Measurements from ENCODE around the gene OVCA2.

Gene OVCA2

DNA sequence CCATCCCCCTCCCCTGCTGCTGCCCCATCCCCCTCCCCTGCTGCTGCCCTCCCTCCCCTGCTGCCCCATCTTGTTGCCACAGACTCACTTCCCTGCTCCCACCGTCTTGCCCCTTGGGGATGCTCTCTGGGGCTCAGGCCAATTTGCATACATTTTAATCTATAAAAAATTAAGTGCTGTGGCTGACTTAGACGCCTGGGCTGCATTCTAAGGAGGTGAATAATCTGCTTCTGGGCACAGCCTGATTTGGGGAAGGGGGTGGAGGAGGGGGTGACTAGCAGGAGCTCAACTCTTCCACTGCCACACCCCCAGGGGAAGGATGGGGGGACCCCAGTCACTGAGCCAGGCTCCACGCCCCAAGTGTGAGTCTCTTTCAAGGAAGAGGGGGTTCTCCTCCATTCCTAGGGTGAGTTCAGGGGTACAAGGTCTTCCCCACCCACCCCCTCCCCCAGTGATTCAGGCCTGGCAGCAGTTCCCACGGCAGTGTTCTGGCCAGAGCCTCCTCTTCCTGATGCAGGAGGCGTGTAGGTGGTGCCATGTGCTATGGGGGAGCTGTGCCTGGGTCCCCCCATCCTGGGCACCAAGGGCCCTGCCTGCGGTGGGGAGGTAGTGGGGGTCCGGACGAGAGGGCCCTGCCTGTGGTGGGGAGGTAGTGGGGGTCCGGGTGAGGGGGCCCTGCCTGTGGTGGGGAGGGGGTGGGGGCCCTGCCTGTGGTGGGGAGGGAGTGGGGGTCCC lies 6.8 kb upstream of the OVCA2 start:
- DNase-seq (ENCODE audit: low spot score), result no peak

GRCh38 chr17:2035541-2036488 lies 6.0 kb upstream of the OVCA2 start:
- no peak for DNase-seq (ENCODE audit: low spot score)

- DNase-seq (ENCODE audit: low spot score), result no peak
Observed at GRCh38 chr17:2037155-2037554, 4.7 kb upstream of the OVCA2 start.

DNA sequence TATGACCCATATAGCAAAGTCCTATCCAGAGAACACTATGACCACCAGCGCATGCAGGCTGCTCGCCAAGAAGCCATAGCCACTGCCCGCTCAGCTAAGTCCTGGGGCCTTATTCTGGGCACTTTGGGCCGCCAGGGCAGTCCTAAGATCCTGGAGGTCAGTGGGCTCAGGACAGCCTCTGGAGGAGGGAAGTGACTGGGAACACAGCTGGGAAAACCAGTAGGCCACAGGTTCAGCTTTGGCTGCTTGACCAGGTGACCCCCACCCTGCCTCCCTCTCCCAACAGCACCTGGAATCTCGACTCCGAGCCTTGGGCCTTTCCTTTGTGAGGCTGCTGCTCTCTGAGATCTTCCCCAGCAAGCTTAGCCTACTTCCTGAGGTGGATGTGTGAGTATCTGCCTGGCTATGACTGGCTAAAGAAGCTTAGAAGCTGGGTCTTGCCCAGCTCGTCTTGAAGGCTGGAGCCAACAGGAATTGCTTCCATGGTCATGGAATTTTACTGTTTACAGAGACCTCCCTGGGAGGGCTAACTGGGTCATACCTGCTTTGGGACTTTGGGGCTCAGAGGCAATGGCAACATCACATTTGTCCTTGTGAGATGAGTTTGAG lies 1.5 kb upstream of the OVCA2 start:
- DNase-seq (ENCODE audit: low spot score), result no peak

- no peak for DNase-seq (ENCODE audit: low spot score)
Observed at GRCh38 chr17:2040942-2041560, 771 bp upstream of the OVCA2 start.

GRCh38 chr17:2042390-2042847 lies 597 bp downstream of the OVCA2 start:
- peak; percentile 43 for DNase-seq (ENCODE audit: low spot score)

DNA sequence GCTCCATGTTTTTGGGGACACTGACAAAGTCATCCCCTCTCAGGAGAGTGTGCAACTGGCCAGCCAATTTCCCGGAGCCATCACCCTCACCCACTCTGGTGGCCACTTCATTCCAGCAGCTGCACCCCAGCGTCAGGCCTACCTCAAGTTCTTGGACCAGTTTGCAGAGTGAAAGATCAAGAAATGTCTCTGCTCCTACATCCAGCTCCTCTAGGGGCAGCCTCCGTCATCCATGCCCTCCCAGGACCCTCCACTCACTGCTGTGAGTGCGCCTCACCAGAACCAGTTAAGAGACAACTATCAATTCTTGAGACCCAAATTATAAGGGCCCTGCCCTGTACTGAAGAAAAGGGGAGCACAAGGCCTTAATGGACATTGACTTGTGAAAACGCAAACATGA lies 1.1 kb downstream of the OVCA2 start:
- no peak for DNase-seq (ENCODE audit: low spot score)

DNA sequence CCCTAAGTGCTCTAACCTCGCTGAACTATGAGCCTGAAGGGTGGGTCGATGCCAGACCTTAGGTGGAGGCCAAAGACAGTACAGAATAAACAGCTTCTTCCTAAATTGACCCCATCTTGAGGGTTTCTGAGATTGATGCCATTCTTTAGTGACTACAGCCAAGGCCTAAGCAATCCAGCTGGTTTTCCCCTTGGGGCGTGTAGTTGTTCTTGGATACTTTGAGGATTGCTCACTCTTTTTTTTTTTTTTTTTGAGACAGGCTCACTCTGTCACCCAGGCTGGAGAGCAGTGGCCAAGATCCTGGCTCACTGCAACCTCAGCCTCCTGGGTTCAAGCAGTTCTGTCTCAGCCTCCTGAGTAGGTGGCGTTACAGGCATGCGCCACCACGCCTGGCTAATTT lies 2.0 kb downstream of the OVCA2 start:
- DNase-seq (ENCODE audit: low spot score), result no peak

DNA sequence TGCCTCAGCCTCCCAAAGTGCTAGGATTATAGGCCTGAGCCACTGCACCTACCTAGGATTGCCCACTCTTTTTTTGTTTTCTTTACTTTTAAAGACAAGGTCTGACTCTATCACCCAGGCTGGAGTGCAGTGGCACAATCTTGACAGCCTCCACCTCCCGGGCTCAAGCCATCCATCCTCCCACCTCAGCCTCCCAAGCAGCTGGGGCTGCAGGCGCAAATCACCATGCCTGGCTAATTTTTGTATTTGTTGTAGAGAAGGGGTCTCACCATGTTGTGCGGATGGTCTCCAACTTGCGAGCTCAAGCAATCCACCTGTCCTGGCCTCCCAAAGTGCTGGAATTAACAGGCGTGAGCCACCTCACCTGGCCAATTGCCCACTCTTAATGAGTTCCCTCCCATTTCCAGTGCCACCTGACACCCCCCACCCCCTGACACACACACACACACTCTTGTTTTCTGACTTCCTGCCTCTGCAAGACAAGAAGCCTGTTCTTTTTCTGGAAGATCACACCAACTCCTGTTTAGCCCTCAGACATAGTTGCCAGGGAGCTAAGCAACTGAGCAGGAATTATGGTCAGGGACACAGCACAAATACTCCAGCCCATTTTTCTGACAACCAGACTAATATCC lies 2.6 kb downstream of the OVCA2 start:
- DNase-seq (ENCODE audit: low spot score), result no peak

GRCh38 chr17:2047590-2047989 lies 5.8 kb downstream of the OVCA2 start:
- no peak for DNase-seq (ENCODE audit: low spot score)

DNA sequence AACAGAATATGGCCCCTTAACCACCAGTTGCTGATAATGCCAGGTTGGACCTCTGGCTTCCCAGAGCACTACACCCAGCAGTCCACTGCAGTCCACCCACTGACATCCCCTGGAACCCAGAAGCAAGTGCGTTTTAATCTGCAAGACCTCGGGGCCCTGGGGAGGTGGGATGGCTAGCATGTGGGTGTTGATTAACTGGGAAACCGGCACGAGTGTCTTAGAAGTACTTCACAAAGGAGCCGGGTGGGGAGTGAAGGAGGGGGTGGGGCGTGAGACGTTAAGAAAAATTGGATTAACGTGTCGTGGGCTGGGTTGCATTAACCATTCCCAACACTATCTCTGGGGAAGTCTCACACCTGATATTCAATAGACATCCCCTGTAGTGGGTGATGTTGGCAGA lies 7.0 kb downstream of the OVCA2 start:
- DNase-seq (ENCODE audit: low spot score), result no peak

- DNase-seq (ENCODE audit: low spot score), result peak; percentile 75
Observed at GRCh38 chr17:2049333-2050299, 7.8 kb downstream of the OVCA2 start.

DNA sequence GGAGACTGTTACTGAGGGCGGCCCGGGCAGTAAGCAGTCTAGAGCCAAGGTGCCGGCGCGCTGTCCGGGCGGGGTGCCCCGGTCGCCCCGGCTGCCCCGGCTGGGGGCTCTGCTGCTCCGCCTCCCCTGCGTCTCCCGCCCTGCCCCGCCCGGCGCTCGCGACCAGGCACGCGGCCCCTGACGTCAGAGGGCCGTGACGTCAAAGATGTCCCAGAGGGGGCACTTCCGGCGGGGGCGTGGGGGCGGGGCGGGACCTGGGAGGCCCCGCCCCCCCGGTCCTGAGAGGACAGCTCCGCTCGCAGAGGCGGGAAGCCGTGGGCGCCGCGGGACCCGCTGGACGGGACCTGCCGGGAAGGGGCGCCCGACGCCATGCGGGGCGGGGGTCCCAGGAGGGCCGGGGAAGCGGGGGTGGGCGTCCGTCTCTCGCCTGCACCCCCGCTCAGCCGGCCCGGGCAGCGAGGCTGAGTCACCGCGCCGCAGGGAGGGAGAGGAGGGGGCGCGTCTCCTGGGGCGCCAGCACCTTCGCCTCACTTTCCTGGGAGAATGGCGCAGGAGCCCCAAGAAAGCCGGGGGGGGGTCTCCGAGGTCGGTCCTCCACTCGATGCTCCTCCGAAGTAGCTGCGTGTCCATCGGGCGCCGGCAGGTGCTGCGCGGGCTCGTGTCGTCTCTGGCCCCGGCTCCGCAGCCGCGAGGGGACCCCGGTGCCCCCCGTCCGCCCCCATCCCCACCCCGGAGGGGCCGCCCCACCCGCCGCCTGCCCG lies 8.7 kb downstream of the OVCA2 start:
- no peak for DNase-seq (ENCODE audit: low spot score)

DNA sequence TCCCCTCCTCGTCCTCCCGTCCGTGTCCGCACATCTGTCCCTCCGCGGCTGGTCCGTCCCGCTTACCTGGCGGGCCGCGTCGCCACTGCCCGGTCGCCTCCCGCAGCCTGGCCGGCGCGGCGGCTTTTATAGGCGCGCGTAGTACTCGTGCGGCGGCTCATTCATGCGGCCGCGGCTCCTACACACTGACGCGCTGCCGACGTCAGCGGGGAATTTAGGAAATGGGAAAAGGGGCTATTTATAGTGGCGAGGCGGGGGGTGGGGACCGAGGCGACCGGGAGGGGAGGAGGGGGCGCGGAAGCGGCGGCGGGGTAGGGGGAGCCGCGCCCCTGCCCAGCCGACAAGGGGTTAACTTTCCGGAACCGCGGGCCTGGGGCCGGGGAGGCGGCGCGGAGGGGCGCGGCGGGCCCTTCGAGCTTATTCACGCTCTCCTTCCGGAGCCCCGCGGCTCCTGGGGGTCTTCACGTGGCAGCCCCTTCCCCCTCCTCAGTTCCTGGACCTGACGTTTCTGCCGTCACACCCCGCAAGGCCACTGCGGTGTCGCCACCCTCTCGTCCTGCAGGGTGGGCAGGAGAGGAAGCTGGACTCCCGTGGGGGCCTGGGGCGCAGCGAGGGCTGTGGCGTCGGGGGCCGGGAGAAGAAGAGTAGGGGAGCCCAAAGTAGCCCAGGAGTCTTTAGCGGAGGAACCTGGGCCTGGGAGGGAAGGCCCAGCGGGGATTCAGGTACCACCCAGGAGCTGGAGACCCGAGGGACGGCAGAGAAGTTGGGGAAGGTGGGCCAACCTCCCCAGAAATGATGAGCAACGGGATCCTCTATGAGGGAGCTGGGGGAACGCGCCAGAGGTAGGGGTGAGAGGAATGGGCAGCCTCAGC lies 9.5 kb downstream of the OVCA2 start:
- no peak for DNase-seq (ENCODE audit: low spot score)

GRCh38 chr17:2051933-2052559 lies 10.2 kb downstream of the OVCA2 start:
- no peak for DNase-seq (ENCODE audit: low spot score)

DNA sequence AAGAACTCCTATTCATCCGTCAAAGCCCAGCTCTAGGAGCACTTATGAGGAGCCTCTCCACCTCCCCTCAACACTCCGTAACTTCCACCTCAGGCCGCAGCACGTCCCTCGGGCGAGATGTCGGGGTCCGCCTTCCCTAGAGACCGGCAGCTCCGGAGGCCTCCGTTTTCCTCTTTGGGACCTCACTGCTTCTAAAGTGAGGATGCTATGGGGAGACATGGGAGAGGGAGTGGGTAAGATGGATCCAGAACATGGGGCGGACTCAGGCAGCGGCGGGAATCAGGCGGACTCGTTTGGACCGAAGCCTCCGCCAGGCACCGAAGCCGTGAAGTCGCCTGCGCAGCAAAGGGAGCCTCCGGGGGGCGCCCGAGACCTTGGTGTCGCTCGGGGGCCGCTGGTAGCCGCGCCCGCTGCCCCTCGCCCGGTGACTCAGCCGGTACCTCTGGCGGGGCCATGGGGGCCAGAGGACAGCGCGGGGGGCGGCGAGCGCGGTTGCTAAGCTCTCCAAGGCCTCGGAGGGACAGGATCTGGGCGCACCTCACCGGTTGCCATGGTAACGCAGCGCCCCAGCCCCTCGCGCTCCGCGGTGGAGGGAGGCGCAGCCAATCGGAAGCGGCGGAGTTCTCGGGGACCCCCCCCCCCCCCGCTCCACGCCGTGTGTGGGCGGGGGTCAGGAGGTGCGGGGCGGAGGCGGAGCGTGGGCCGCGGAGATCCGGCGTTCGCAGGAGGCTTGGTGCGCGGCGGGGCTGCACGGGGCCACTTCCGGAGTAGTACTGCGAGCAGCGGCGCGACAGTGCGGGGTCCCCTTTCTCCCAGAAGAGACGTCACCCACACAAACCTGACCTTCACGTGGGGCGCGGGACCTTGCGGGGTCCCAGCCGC lies 11.8 kb downstream of the OVCA2 start:
- no peak for DNase-seq (ENCODE audit: low spot score)

DNA sequence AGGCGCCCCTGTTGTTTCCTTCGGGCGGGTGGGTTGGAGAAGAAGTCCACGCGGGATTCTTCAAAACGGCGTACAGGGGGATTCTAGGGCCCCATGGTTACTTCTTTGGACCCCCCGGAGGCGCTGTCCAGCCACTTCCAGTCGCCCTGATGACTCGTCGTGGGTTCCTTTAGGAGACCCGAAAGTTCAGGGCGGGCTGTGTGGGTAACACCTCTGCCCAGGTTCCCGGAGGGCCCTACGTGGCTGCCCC lies 12.4 kb downstream of the OVCA2 start:
- DNase-seq (ENCODE audit: low spot score), result no peak

Measured in kidney capillary endothelial cell (primary cell).